ENCODE data around the gene CDC42.
"Not testable (repeated sequence)": the region's sequence is repeated elsewhere in the genome, so short reads cannot be mapped to it uniquely, and the experiment has no call there.

CDC42 gene

DNA sequence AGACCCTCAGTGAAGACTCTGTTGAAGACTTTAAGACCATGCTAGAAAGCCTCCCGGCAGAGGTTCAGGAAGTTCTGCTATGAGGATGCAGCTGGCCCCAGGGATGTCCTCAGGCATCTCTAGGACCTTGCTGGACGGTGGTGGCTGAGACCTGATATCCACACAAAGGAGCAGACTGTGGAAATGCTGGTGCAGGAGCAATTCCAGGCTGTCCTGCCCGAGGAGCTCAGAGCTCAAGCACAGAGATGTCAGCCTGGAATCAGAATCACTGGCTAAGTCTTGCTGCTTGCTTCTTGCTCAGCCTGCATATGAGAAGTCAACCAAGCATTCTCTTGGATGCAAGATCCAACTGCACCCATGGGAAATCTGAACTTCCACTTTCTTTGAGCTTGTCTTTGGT is 22.0 kb upstream of the CDC42 start:
- H3K27ac ChIP-seq (ENCODE audit: low read length, poor library complexity, severe bottlenecking): no peak overlapping the region
- H3K36me3 ChIP-seq (ENCODE audit: control insufficient read depth in 1 of 2, insufficient read depth in 2 of 2, low read depth in 1 of 2, low read length in 2 of 2): peaks cover 3 to 14% of the 10 kb centered on the region in 2 experiments
- no peak overlapping the region for H2BK5ac ChIP-seq (ENCODE audit: low read depth, low read length, poor library complexity, severe bottlenecking)
- WGBS: 86% methylated on average over 3 of the region's 3 CpGs
- no peak overlapping the region for H3K9ac ChIP-seq (ENCODE audit: low read length)
- peak overlapping the region; percentile 7 for H4K8ac ChIP-seq (ENCODE audit: low read length)
- no peak overlapping the region for H4K91ac ChIP-seq (ENCODE audit: low read length)
- H3K4me1 ChIP-seq (ENCODE audit: control insufficient read depth, insufficient read depth, low read depth, low read length): peaks cover 3% of the 10 kb centered on the region
- no peak overlapping the region for H3K4me3 ChIP-seq (ENCODE audit: insufficient read depth in 1 of 2, low read depth in 1 of 2, low read length in 2 of 2)
- H3K23ac ChIP-seq (ENCODE audit: low read length in 2 of 2): no peak overlapping the region
- no peak overlapping the region for H3K4me2 ChIP-seq (ENCODE audit: low read length, poor library complexity, severe bottlenecking)
- no peak overlapping the region for H2AK5ac ChIP-seq (ENCODE audit: low read length, severe bottlenecking)
- DNase-seq: no peak
- peaks cover 7% of the 10 kb centered on the region for H3K79me1 ChIP-seq (replicated peaks; ENCODE audit: low read length, poor library complexity, severe bottlenecking)
- H3K9me3 ChIP-seq (ENCODE audit: control insufficient read depth, low read length): no peaks in the 10 kb centered on the region
- H2BK12ac ChIP-seq (ENCODE audit: low read length in 2 of 2): peak overlapping the region in 1 of 2 experiments; percentile 90
- no peak overlapping the region for H3K14ac ChIP-seq (ENCODE audit: low read length in 2 of 2)
- no peak overlapping the region for H2BK15ac ChIP-seq (ENCODE audit: low read depth, poor library complexity, severe bottlenecking)
- H3K4ac ChIP-seq (ENCODE audit: low read depth in 1 of 2, low read length in 2 of 2): peak overlapping the region in 1 of 2 experiments; percentile 46
- H2AFZ ChIP-seq (ENCODE audit: low read depth, low read length): no peak overlapping the region
- no peak overlapping the region for H2BK120ac ChIP-seq (ENCODE audit: low read depth, low read length)
- H3K18ac ChIP-seq (ENCODE audit: low read depth in 1 of 2, low read length in 2 of 2): no peak overlapping the region
- H3K27me3 ChIP-seq (ENCODE audit: control insufficient read depth in 1 of 2, insufficient read depth in 1 of 2, low read length in 2 of 2): no peaks in the 10 kb centered on the region

DNA sequence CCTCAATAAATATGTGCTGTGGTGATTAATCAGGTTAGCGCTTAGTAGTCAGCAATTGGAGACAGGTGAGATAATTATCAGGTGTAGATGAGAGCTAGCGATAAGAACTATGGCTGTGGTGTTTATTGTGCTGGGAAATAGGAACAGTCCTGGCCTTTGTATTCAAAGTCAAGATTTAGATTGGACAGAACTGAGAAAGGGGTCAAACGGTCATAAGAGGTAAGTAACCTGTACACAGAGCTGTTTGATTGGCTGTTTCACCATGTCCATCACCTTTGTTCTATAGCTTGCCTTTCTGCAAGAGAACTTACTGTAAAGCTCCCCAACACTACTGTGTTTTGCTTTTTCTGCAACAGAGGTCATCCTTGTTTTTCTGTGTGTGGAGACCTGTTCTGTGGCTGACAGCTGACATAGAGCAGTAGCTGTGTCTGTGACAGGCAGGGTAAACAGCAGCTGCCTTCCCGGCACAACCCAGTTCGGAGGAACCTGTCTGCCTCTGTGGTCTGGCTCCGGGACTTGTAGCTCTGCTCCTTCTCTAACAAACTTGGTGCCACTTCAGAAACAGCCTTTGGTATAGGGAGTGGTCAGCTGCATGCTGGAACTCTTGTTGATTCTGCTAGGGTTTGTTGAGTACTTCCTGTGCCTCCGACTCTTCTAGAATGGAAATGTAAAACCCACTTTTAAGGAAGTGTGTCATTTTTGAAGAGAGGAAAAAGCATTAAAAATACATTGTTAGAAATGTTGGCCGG is 21.1 kb upstream of the CDC42 start:
- Histone ChIP-seq H3K4me2 (ENCODE audit: low read length, poor library complexity, severe bottlenecking) (no peak overlapping the region), H3K79me1 (replicated peaks; ENCODE audit: low read length, poor library complexity, severe bottlenecking) (peaks cover 5% of the 10 kb centered on the region), H4K8ac (ENCODE audit: low read length) (no peak overlapping the region), H2BK12ac (ENCODE audit: low read length in 2 of 2) (peak overlapping the region in 1 of 2 experiments; percentile 77), H3K4me1 (ENCODE audit: control insufficient read depth, insufficient read depth, low read depth, low read length) (no peaks in the 10 kb centered on the region), H2BK120ac (ENCODE audit: low read depth, low read length) (no peak overlapping the region), H3K14ac (ENCODE audit: low read length in 2 of 2) (no peak overlapping the region), H2BK5ac (ENCODE audit: low read depth, low read length, poor library complexity, severe bottlenecking) (no peak overlapping the region), H2AK5ac (ENCODE audit: low read length, severe bottlenecking) (no peak overlapping the region), H3K4ac (ENCODE audit: low read depth in 1 of 2, low read length in 2 of 2) (no peak overlapping the region), H3K9ac (ENCODE audit: low read length) (no peak overlapping the region), H3K9me3 (ENCODE audit: control insufficient read depth, low read length) (no peaks in the 10 kb centered on the region), H3K23ac (ENCODE audit: low read length in 2 of 2) (no peak overlapping the region), H2AFZ (ENCODE audit: low read depth, low read length) (no peak overlapping the region), H4K91ac (ENCODE audit: low read length) (no peak overlapping the region), H3K18ac (ENCODE audit: low read depth in 1 of 2, low read length in 2 of 2) (no peak overlapping the region), H3K36me3 (ENCODE audit: control insufficient read depth in 1 of 2, insufficient read depth in 2 of 2, low read depth in 1 of 2, low read length in 2 of 2) (peaks cover 3 to 14% of the 10 kb centered on the region in 2 experiments), H3K27me3 (ENCODE audit: control insufficient read depth in 1 of 2, insufficient read depth in 1 of 2, low read length in 2 of 2) (no peaks in the 10 kb centered on the region), H3K27ac (ENCODE audit: low read length, poor library complexity, severe bottlenecking) (no peak overlapping the region), H2BK15ac (ENCODE audit: low read depth, poor library complexity, severe bottlenecking) (no peak overlapping the region), H3K4me3 (ENCODE audit: insufficient read depth in 1 of 2, low read depth in 1 of 2, low read length in 2 of 2) (no peak overlapping the region)
- 45% methylated on average over 8 of the region's 8 CpGs for WGBS
- DNase-seq: peak; percentile 72

DNA sequence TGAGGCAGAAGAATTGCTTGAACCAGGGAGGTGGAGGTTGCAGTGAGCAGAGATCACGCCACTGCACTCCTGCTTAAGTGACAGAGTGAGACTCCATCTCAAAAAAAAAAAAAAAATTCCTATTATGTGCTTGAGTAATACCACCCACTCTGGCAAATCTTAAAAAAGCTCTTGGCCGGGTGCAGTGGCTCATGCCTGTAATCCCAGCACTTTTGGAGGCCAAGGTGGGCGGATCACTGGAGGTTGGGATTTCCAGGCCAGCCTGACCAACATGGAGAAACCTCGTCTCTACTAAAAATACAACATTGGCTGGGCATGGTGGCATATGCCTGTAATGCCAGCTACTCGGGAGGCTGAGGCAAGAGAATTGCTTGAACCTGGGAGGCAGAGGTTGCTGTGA is 17.7 kb upstream of the CDC42 start:
- H2BK15ac ChIP-seq (ENCODE audit: low read depth, poor library complexity, severe bottlenecking); H3K79me1 ChIP-seq (replicated peaks; ENCODE audit: low read length, poor library complexity, severe bottlenecking); DNase-seq; H4K8ac ChIP-seq (ENCODE audit: low read length); H2BK5ac ChIP-seq (ENCODE audit: low read depth, low read length, poor library complexity, severe bottlenecking); H3K23ac ChIP-seq (ENCODE audit: low read length in 2 of 2); H3K9me3 ChIP-seq (ENCODE audit: control insufficient read depth, low read length); H3K4me1 ChIP-seq (ENCODE audit: control insufficient read depth, insufficient read depth, low read depth, low read length); H3K27me3 ChIP-seq (ENCODE audit: control insufficient read depth in 1 of 2, insufficient read depth in 1 of 2, low read length in 2 of 2); H3K4me2 ChIP-seq (ENCODE audit: low read length, poor library complexity, severe bottlenecking); H3K14ac ChIP-seq (ENCODE audit: low read length in 2 of 2); H3K36me3 ChIP-seq (ENCODE audit: control insufficient read depth in 1 of 2, insufficient read depth in 2 of 2, low read depth in 1 of 2, low read length in 2 of 2); H3K18ac ChIP-seq (ENCODE audit: low read depth in 1 of 2, low read length in 2 of 2); H2BK12ac ChIP-seq (ENCODE audit: low read length in 2 of 2); H2BK120ac ChIP-seq (ENCODE audit: low read depth, low read length); H3K4me3 ChIP-seq (ENCODE audit: insufficient read depth in 1 of 2, low read depth in 1 of 2, low read length in 2 of 2); H3K4ac ChIP-seq (ENCODE audit: low read depth in 1 of 2, low read length in 2 of 2); H3K9ac ChIP-seq (ENCODE audit: low read length); H2AFZ ChIP-seq (ENCODE audit: low read depth, low read length); H3K27ac ChIP-seq (ENCODE audit: low read length, poor library complexity, severe bottlenecking); H4K91ac ChIP-seq (ENCODE audit: low read length); H2AK5ac ChIP-seq (ENCODE audit: low read length, severe bottlenecking): not testable (repeated sequence)
- 90% methylated on average over 4 of the region's 5 CpGs for WGBS

DNA sequence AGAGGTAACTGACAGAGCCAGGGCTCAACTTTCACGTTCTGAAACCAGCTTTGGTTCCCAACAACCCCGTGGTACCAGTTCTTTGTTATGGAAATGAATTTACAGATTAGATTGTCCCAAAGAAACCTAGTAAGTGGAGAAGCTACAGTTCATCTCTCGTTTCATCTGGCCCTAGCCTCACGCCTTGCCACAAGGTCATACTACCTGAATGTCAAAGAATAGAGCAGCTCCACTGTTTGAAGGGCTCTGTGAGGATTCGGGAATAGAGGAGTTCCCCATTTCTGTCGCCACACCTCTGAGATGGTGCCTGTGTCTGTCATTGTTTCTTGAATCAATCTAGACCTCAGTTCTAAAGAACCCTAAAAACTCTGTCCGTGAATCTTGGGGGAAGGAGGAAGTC is 15.0 kb upstream of the CDC42 start:
- Histone ChIP-seq H2BK5ac (ENCODE audit: low read depth, low read length, poor library complexity, severe bottlenecking) (no peak overlapping the region), H3K27me3 (ENCODE audit: control insufficient read depth in 1 of 2, insufficient read depth in 1 of 2, low read length in 2 of 2) (no peaks in the 10 kb centered on the region), H3K4me3 (ENCODE audit: insufficient read depth in 1 of 2, low read depth in 1 of 2, low read length in 2 of 2) (no peak overlapping the region), H2AK5ac (ENCODE audit: low read length, severe bottlenecking) (no peak overlapping the region), H3K18ac (ENCODE audit: low read depth in 1 of 2, low read length in 2 of 2) (no peak overlapping the region), H2BK15ac (ENCODE audit: low read depth, poor library complexity, severe bottlenecking) (no peak overlapping the region), H3K36me3 (ENCODE audit: control insufficient read depth in 1 of 2, insufficient read depth in 2 of 2, low read depth in 1 of 2, low read length in 2 of 2) (no peaks in the 10 kb centered on the region), H2AFZ (ENCODE audit: low read depth, low read length) (no peak overlapping the region), H3K9me3 (ENCODE audit: control insufficient read depth, low read length) (no peaks in the 10 kb centered on the region), H2BK12ac (ENCODE audit: low read length in 2 of 2) (peak overlapping the region in 1 of 2 experiments; percentile 72), H3K23ac (ENCODE audit: low read length in 2 of 2) (no peak overlapping the region), H3K4me2 (ENCODE audit: low read length, poor library complexity, severe bottlenecking) (no peak overlapping the region), H4K8ac (ENCODE audit: low read length) (no peak overlapping the region), H3K79me1 (replicated peaks; ENCODE audit: low read length, poor library complexity, severe bottlenecking) (no peaks in the 10 kb centered on the region), H3K9ac (ENCODE audit: low read length) (no peak overlapping the region), H3K4ac (ENCODE audit: low read depth in 1 of 2, low read length in 2 of 2) (no peak overlapping the region), H3K14ac (ENCODE audit: low read length in 2 of 2) (no peak overlapping the region), H3K27ac (ENCODE audit: low read length, poor library complexity, severe bottlenecking) (no peak overlapping the region), H3K4me1 (ENCODE audit: control insufficient read depth, insufficient read depth, low read depth, low read length) (peaks cover 1% of the 10 kb centered on the region), H2BK120ac (ENCODE audit: low read depth, low read length) (no peak overlapping the region), H4K91ac (ENCODE audit: low read length) (no peak overlapping the region)
- DNase-seq: no peak
- 96% methylated on average over 4 of the region's 7 CpGs for WGBS

All from mesenchymal stem cell (in vitro differentiated cells and primary cell).